ENCODE data around the gene BTAF1. TPM values are rescaled to one million over a fixed set of nuclear protein-coding genes. Genes with fewer than 3 reads are reported as not detected.

BTAF1 gene
- total and polyA plus RNA-seq, 8 donors: 2.3 to 146 (median 32.9) TPM

DNA sequence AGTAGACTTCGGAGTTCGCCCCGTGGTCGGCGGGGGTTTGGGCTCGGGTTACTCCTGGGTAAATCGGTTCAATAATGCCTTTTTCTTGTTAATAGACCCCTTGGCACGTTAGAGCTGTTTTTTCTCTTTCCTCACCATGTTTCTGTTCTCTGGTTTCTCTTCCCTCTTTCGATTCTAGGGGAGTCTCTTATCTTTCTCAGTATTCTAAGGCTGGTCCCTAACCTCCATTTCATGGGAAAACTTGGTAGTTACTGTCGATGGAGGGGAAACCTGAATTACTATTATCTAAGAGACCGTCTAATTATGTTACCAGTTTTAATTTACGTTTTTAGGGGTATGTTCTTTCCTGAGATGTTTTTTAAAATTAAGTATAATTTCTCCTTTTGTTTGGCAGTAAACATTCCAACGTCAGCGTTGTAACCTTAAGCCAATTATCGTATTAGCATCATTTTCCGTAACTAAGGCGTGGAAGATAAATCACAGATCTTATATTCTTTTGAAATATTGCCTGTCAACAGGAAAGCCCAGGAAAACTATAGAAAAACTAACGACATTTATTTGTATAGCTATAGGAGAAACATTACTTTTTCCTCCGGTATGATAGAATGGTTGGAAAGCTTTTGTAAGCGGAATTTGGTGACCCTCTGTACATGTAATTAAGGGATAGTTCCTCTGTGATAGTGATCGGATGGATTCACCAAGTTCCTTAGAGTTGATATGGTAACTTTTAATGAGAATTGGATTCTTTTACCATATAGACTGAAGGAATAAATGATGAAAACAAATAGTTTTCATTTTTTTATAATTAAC, 847 bp downstream of the BTAF1 start:
- peaks cover 0 to under 1% (median 0%) of the 10 kb centered on the region in 3 donors for H3K27me3 ChIP-seq
- DNase-seq: peak in 1 of 2 donors; percentile 36
- peak overlapping the region; percentile 58 to 96 (median 82) for H3K4me3 ChIP-seq
- TF ChIP-seq, protein P1, sequence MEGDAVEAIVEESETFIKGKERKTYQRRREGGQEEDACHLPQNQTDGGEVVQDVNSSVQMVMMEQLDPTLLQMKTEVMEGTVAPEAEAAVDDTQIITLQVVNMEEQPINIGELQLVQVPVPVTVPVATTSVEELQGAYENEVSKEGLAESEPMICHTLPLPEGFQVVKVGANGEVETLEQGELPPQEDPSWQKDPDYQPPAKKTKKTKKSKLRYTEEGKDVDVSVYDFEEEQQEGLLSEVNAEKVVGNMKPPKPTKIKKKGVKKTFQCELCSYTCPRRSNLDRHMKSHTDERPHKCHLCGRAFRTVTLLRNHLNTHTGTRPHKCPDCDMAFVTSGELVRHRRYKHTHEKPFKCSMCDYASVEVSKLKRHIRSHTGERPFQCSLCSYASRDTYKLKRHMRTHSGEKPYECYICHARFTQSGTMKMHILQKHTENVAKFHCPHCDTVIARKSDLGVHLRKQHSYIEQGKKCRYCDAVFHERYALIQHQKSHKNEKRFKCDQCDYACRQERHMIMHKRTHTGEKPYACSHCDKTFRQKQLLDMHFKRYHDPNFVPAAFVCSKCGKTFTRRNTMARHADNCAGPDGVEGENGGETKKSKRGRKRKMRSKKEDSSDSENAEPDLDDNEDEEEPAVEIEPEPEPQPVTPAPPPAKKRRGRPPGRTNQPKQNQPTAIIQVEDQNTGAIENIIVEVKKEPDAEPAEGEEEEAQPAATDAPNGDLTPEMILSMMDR (IDR thresholded peaks at IDR 0.05): no peak
- no peak for TF ChIP-seq POLR2AphosphoS5 (IDR thresholded peaks at IDR 0.05)
- no peak for TF ChIP-seq EP300 (IDR thresholded peaks at IDR 0.05)
- TF ChIP-seq POLR2A (IDR thresholded peaks at IDR 0.05): no peak
- no peaks in the 10 kb centered on the region for H3K36me3 ChIP-seq
- H3K4me1 ChIP-seq: peaks cover 12 to 59% (median 40%) of the 10 kb centered on the region in 4 donors
- intact Hi-C loops (cut with DNase I; ENCODE audit: low total_unique reads): no loop called here
- WGBS, 5 donors: 2 to 5% (median 2%) methylated on average over 21 of the region's 21 CpGs
- H3K27ac ChIP-seq: peak overlapping the region; percentile 95 to 99 (median 98)
- peaks cover 0 to 8% (median 2%) of the 10 kb centered on the region in 4 donors for H3K9me3 ChIP-seq

- Histone ChIP-seq H3K4me1 (peaks cover 12 to 64% (median 43%) of the 10 kb centered on the region in 4 donors), H3K36me3 (no peaks in the 10 kb centered on the region), H3K27me3 (no peaks in the 10 kb centered on the region), H3K4me3 (peak overlapping the region; percentile 58 to 96 (median 82)), H3K9me3 (peaks cover 0 to 2% (median 0%) of the 10 kb centered on the region in 4 donors), H3K27ac (peak overlapping the region in 1 of 5 donors; percentile 99)
- intact Hi-C loops (cut with DNase I; ENCODE audit: low total_unique reads): no loop called here
- DNase-seq: peak in 1 of 2 donors; percentile 12
- no peak for TF ChIP-seq POLR2A (IDR thresholded peaks at IDR 0.05)
- TF ChIP-seq POLR2AphosphoS5 (IDR thresholded peaks at IDR 0.05): no peak
- TF ChIP-seq, protein P1 (IDR thresholded peaks at IDR 0.05): no peak
- no peak for TF ChIP-seq EP300 (IDR thresholded peaks at IDR 0.05)
- 35 to 48% (median 44%) methylated on average over 2 of the region's 2 CpGs for WGBS, 5 donors
These were observed 1.4 kb downstream of the BTAF1 start for GRCh38 chr10:91925022-91925320.

DNA sequence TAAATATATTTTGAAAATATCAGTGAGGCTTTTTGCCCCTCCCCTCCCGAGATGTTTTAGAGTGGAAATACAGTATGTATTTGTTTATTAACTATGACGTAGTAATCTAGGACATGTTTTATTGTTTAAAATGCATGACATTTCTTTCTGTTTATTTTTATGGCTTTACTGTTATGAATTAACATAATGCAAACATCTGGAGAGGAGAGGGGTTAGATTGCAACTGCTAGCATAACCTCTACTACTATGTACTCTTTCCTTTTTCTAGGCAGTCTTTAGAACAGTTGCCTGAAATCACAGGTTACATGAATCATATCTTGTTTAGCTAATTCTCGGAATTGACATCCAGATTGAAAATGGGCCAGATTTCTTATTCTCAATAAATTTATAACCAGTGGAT, 7.4 kb downstream of the BTAF1 start:
- Histone ChIP-seq H3K4me1 (peaks cover 15 to 80% (median 49%) of the 10 kb centered on the region in 4 donors), H3K9me3 (no peaks in the 10 kb centered on the region), H3K27me3 (no peaks in the 10 kb centered on the region), H3K36me3 (peaks cover 5 to 16% (median 7%) of the 10 kb centered on the region in 4 donors), H3K4me3 (no peak overlapping the region), H3K27ac (no peak overlapping the region)
- no peak for DNase-seq
- 15 to 51% (median 31%) methylated on average over 3 of the region's 3 CpGs for WGBS, 5 donors
- TF ChIP-seq POLR2A (IDR thresholded peaks at IDR 0.05): no peak
- no peak for TF ChIP-seq POLR2AphosphoS5 (IDR thresholded peaks at IDR 0.05)
- TF ChIP-seq, protein P1 (IDR thresholded peaks at IDR 0.05): no peak
- no peak for TF ChIP-seq EP300 (IDR thresholded peaks at IDR 0.05)
- intact Hi-C loops (cut with DNase I; ENCODE audit: low total_unique reads): no loop called here

DNA sequence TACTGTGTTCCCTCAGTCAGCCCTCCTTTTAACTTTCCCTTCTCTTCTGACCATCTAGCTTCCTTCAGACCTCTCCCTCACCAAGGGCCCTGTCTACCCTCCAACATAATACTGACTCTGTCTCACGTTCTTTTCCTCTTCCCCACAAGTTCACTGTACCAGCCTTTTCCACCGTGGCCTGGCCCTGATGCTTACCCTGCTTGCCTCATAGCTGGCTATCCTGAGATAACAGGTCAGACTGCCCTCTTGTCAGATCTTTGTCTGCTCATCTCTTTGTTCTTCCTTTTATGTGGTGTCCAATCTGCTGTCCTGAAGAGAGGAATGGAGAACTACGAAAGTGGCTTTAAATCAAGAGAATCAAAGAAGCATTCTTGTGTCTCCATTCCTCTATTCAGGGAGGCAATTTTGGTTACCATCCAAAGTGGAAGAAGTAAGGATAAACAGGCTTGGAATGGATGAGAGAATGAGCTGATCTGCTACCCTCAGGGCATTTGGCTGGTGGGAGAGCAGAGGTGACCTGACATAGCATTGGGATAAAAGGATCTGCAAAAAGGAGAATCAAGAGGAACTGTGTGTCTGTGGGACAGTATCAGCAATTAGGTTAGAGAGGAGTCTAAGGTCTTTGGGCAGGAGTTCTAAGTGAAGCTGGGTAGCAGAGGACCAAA, 8.1 kb downstream of the BTAF1 start:
- H3K9me3 ChIP-seq: no peaks in the 10 kb centered on the region
- H3K36me3 ChIP-seq: peaks cover 12 to 23% (median 14%) of the 10 kb centered on the region in 4 donors
- DNase-seq: no peak
- no peak overlapping the region for H3K4me3 ChIP-seq
- H3K27ac ChIP-seq: no peak overlapping the region
- TF ChIP-seq POLR2AphosphoS5 (IDR thresholded peaks at IDR 0.05): no peak
- TF ChIP-seq EP300 (IDR thresholded peaks at IDR 0.05): no peak
- TF ChIP-seq, protein P1 (IDR thresholded peaks at IDR 0.05): no peak
- no peak for TF ChIP-seq POLR2A (IDR thresholded peaks at IDR 0.05)
- peaks cover 15 to 73% (median 43%) of the 10 kb centered on the region in 4 donors for H3K4me1 ChIP-seq
- intact Hi-C loops (cut with DNase I; ENCODE audit: low total_unique reads): no loop called here
- no peaks in the 10 kb centered on the region for H3K27me3 ChIP-seq
- 47 to 71% (median 59%) methylated on average over 3 of the region's 3 CpGs for WGBS, 5 donors

Measured in stomach (tissue), 9 donors.